ENCODE results near the gene ATP2B2.

GRCh38 chr3:10292505-10293419 is 212.6 kb downstream of the ATP2B2 start, which contains the start of gene GHRL:
- TF ChIP-seq POLR2AphosphoS5 (IDR thresholded peaks at IDR 0.05) (no peak), CTCF (IDR thresholded peaks at IDR 0.05) (no peak), POLR2A (IDR thresholded peaks at IDR 0.05) (no peak)
